Measurements from ENCODE around the gene TMEM108.

The TMEM108 gene

DNA sequence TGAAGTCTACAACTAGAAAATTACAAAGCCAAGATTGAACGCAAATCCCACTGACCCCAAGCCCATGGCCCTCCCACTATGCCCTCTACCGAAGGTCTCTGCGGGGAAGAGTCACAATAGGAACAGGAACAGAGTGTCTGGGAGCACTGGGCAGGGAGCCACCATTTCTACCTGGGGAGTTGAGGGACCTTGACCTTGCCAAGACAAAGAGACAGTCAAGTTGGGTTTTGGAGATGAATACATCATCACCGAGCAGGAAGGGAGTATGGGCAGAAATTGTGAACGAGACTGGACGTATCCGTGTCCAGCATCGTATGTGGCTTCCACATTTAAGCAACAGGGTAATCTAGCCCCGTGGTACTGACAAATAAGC, 330.9 kb downstream of the TMEM108 start:
- no peak for FAIRE-seq
- DNase-seq (ENCODE audit: insufficient read length, low spot score): no peak

DNA sequence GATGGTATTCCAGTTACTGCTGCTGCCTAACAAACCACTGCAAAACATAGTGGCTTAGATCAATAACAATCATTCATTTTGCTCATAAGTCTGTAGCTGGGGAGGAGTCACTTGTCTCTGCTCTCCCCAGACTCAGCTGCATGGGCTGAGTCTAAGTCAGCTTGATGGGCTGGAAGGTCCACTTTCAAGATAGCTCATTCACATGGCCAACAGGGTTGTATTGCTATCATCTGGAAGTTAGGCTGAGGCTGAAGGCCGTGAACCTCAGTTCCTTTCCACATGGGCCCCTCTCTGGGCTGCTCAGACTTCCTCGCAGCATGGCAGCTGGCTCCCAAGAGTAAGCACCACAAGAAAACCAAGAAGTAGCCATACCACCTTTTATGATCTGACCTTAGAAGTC, 333.0 kb downstream of the TMEM108 start:
- no peak for FAIRE-seq
- no peak for DNase-seq (ENCODE audit: insufficient read length, low spot score)
- no peak for TF ChIP-seq POLR2A (IDR thresholded peaks at IDR 0.05; ENCODE audit: low read depth, low read length)

More for the DNA sequence above, 330.9 kb downstream of the TMEM108 start:
- no peak for TF ChIP-seq POLR2A (IDR thresholded peaks at IDR 0.05; ENCODE audit: low read depth, low read length)

DNA sequence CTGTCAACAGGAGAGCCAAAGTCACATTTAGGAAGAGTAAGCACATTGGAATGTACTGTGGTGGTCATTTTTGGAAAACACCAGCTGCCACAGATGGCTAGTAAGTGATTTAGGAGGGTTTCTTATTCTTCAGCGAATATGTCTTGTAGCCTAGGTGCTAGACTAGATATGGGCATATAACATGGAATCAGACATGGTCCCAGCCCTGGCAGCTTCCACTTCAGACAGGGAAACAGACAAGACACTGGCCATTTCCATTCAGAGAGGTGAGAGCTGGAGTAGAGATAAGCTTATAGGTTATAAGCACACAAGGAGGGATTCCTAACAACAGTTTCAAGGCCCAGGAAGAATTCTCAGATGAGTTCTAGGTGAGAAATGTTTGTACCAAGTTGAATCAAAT, 333.5 kb downstream of the TMEM108 start:
- DNase-seq (ENCODE audit: insufficient read length, low spot score) (no peak), FAIRE-seq (no peak)
- TF ChIP-seq POLR2A (IDR thresholded peaks at IDR 0.05; ENCODE audit: low read depth, low read length): no peak

DNA sequence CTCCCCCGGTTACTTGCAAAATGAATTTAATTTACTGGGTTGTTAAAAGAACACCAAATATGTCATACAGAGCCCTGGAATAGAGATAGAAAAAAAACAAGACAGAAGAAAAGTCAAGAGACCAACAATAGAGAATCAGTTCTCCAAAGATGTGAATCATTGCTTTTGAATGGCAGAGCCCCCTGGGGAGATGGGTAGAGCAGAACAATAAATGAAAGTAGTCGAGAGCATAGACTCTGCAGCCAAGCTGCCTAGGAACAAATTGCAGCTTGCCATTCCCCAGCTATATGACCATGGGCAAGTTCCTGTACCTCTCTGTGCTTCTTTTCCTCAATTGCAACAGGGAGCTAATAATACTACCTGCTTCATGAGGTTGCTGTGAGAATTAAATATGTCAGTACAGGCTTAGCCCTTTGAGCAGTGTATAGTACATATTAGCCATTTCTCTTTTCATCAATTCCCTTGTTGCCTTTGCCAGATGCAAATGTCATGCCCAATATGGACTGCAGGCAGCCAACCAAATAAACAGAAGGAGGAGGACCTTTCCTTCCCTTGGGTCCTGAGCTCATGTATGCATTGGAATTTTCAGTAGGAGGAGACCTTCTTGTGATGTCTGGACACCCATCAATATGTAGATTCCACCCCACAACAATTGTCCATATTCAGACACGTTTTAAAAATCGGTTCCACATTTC, 336.7 kb downstream of the TMEM108 start:
- TF ChIP-seq POLR2A (IDR thresholded peaks at IDR 0.05; ENCODE audit: low read depth, low read length): no peak
- FAIRE-seq (no peak), DNase-seq (ENCODE audit: insufficient read length, low spot score) (no peak)

DNA sequence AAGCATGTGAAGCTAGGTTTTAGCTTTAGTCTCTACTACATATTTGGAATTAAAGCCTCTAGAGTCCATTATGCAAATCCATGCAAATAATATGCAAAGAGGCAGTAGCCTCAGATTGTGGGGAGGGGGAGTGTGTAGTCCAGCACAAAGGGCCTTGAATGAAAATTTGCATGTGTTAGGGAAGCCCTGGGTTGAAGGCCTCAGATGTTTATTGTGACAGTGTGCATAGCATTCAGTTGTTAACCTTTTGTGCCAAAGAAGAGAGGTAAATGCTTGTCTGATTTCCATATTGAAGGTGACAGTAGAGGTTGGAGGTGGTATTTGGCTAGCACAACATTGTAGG, 337.2 kb downstream of the TMEM108 start:
- FAIRE-seq: no peak
- TF ChIP-seq POLR2A (IDR thresholded peaks at IDR 0.05; ENCODE audit: low read depth, low read length): no peak
- no peak for DNase-seq (ENCODE audit: insufficient read length, low spot score)

DNA sequence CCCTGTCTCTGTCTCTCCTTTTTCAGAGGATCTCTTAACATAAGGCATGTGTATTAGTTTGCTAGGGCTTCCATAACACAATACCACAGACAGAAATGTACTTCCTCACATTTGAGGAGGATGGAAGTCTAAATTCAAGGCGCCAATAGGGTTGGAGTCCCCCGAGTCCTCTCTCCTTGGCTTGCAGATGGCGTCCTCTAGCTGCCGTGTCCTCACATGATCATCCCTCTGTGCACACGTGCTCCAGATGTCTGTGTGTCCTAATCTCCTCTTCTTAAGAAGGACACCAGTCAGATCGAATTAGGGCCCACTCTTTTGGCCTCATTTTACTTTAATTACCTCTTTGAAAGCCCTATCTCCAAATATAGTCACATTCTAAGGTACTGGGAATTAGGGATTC, 338.6 kb downstream of the TMEM108 start:
- TF ChIP-seq POLR2A (IDR thresholded peaks at IDR 0.05; ENCODE audit: low read depth, low read length): no peak
- FAIRE-seq (no peak), DNase-seq (ENCODE audit: insufficient read length, low spot score) (no peak)

DNA sequence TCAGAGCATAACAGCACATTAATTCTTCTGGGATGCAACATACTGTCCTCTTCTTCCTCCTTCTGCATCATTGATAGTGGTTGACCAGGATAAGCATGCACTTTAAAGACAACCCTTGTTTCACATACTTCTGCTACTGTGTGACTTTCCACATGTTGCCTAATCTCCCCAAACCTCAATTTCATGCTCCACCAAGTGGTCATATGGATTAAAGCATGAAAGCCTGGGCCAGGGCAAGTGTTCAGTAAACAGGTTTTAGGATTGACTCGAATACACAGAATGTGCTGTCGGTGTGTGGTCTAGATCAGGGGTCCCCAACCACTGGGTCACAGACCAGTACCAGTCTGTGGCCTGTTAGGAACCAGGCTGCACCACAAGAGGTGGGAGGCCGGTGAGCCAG, 339.2 kb downstream of the TMEM108 start:
- no peak for TF ChIP-seq POLR2A (IDR thresholded peaks at IDR 0.05; ENCODE audit: low read depth, low read length)
- DNase-seq (ENCODE audit: insufficient read length, low spot score) (no peak), FAIRE-seq (no peak)

DNA sequence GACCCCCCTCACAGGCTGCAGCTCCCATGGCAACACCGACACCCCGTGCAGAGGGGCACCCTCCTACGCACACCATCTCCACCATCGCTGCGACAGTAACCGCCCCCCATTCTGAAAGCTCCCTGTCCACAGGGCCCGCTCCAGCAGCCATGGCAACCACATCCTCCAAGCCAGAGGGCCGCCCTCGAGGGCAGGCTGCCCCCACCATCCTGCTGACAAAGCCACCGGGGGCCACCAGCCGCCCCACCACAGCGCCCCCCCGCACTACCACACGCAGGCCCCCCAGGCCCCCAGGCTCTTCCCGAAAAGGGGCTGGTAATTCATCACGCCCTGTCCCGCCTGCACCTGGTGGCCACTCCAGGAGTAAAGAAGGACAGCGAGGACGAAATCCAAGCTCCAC, 341.7 kb downstream of the TMEM108 start:
- no peak for DNase-seq (ENCODE audit: insufficient read length, low spot score)
- TF ChIP-seq POLR2A (IDR thresholded peaks at IDR 0.05; ENCODE audit: low read depth, low read length): no peak
- no peak for FAIRE-seq

DNA sequence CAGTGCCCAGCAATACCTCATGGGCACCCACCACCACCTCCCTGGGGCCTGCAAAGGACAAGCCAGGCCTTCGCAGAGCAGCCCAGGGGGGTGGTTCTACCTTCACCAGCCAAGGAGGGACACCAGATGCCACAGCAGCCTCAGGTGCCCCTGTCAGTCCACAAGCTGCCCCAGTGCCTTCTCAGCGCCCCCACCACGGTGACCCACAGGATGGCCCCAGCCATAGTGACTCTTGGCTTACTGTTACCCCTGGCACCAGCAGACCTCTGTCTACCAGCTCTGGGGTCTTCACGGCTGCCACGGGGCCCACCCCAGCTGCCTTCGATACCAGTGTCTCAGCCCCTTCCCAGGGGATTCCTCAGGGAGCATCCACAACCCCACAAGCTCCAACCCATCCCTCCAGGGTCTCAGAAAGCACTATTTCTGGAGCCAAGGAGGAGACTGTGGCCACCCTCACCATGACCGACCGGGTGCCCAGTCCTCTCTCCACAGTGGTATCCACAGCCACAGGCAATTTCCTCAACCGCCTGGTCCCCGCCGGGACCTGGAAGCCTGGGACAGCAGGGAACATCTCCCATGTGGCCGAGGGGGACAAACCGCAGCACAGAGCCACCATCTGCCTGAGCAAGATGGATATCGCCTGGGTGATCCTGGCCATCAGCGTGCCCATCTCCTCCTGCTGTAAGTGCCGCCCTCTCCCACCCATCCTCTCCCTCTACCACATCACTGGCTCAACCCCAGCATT, 342.5 kb downstream of the TMEM108 start:
- TF ChIP-seq POLR2A (IDR thresholded peaks at IDR 0.05; ENCODE audit: low read depth, low read length): no peak
- DNase-seq (ENCODE audit: insufficient read length, low spot score) (no peak), FAIRE-seq (no peak)

DNA sequence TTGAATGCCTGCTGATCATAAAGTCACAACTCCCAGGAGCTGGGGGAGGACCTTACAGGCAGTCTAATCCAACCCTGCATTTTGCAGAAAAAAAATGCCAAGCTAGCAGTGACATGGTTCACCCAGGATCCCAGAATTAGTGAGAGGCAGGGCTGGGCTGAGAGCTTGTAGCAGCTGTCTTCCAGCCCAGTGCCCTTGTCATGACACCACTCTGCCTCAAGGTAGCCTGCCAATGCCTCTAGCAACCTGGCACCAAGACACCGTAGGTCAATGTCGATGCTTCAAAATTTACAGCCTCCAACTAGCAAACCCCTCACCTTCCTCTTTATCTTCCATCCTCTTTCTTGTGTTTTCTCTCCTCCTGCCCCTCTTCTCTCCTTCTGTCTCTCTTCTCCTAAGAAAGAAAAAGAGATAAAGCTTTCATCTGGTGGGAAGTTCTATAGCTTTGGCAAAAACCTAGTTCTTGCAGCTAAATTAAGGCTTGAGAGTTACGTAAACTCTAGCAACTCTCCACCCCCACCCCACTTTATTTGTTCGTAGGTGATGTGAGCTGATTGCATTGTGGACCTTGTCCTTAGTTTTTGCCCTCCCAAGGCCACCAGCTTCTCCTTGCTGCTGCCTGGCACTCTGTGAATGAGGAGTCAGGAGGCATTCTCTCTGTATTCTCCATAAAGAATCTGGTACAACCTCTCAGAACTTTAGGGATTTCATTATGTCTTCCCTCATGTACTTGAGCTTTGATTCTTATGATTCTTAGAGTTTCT, 343.3 kb downstream of the TMEM108 start:
- no peak for DNase-seq (ENCODE audit: insufficient read length, low spot score)
- no peak for TF ChIP-seq POLR2A (IDR thresholded peaks at IDR 0.05; ENCODE audit: low read depth, low read length)
- FAIRE-seq: no peak

DNA sequence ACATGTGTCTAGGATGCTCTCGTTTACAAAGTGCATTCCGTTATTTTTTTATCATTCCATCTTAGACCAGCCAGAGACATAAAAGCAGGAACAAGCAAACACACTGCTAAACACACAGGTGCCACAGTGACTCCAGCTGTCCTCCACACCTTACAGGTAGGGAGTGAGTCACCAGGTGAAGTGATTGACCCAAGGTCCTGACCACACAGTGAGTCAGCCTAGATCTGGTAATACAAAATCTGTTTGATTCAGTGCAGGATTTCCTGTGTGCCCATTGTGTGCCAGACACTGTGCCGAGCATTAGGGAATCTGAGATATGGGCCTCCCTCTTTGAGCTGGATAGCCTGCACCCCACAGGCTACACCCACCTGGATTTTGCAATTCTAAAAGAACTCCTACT, 345.0 kb downstream of the TMEM108 start:
- no peak for TF ChIP-seq POLR2A (IDR thresholded peaks at IDR 0.05; ENCODE audit: low read depth, low read length)
- FAIRE-seq: no peak
- no peak for DNase-seq (ENCODE audit: insufficient read length, low spot score)

DNA sequence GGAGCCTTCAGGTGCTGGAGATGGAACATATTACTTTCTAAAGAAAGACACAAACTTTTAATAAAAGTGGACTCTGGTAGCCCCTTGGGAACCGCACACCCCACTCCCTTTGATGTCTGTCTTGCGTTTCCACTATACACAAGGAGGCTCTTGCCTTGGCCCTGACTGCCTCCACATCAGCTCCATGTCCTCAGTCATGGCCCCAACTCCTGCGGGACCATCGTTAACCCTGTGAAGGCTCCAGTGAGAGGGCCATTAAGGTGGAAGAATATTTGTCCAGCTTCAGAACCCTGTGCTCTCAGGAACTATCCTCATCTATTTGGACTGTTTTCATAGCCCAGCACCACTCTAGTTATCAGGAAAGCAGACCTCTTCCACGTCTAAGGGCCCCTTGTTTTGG, 345.6 kb downstream of the TMEM108 start:
- no peak for TF ChIP-seq POLR2A (IDR thresholded peaks at IDR 0.05; ENCODE audit: low read depth, low read length)
- DNase-seq (ENCODE audit: insufficient read length, low spot score) (no peak), FAIRE-seq (no peak)

DNA sequence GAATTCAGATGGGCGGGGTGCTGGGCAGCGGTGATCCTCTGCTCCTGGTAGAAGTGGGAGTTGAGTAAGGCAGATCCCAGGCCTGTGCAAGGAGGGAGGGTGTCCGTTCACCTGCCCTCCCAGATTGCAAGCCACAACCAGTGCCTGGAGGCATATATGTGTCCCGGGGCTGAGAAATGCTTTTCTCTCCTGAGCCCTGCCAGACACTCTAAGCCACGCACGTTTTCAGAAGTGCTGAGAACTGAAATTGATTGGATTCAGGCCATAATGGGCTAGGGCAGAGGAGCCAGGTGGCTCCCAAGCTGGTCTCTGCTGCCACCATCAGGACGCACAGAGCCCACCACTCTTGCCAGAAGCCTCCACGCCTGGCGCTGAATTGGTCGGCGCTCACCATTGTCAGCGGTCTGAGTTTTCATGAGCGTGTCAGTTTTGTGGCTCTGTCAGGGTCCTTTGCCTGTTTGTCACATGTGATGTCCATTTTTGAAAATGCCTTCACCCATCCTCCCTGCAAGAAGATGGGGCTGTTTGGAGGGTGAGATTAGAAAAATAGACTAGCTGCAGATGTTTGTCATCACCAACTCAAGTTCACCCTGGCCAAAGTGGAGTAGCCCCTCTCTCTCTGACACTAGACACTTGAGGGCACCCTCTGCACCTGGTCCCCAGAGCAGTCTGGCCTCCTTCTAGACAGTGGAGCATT, 346.3 kb downstream of the TMEM108 start:
- FAIRE-seq: no peak
- DNase-seq (ENCODE audit: insufficient read length, low spot score): no peak
- no peak for TF ChIP-seq POLR2A (IDR thresholded peaks at IDR 0.05; ENCODE audit: low read depth, low read length)

DNA sequence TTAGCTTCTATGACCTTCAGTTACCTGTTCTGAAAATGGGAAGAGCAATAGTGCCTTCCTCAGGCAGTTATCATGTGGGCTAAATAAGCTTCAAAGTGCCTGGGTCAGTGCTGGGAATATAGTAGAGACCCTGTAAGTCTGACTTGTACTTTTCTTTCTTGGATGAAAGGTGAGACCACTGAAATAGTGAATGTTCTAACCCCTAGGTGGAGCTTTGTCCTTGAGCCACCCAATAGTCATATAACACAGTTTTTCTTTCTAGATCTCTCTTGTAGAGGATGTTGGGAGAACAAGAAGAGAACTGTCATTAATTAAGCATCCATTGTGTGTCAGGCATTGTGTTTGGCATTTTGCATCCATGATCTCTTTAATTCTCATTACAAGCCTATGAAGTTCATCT, 348.7 kb downstream of the TMEM108 start:
- DNase-seq (ENCODE audit: insufficient read length, low spot score): no peak
- FAIRE-seq: no peak
- TF ChIP-seq POLR2A (IDR thresholded peaks at IDR 0.05; ENCODE audit: low read depth, low read length): no peak

Measured in H54 (cell line).